ENCODE data around the gene TSPYL2. TPM values are rescaled to one million over a fixed set of nuclear protein-coding genes. Genes with fewer than 3 reads are reported as not detected.

Gene TSPYL2
- 8.7 and 10.3 TPM in 2 replicates for total RNA-seq

- Histone ChIP-seq H3K27me3 (ENCODE audit: control insufficient read depth, insufficient read depth, low read length) (no peaks in the 10 kb centered on the region), H3K36me3 (ENCODE audit: control insufficient read depth, insufficient read depth, low read length) (no peaks in the 10 kb centered on the region), H3K4me3 (ENCODE audit: low read depth, low read length) (peak within 1 kb of the TSS; percentile 63)
- peak; percentile 72 for DNase-seq (ENCODE audit: low read depth)
- TF ChIP-seq CTCF (IDR thresholded peaks at IDR 0.05; ENCODE audit: insufficient read depth, low read length, poor library complexity, severe bottlenecking), result no peak
Observed at GRCh38 chrX:53081925-53082772, at the start of gene TSPYL2. TSPYL2 (plus strand) TSS chrX:53082367; CDS start chrX:53082499, 132 bp downstream.

GRCh38 chrX:53036149-53036548 is 46.0 kb upstream of the TSPYL2 start:
- no peaks in the 10 kb centered on the region for H3K27me3 ChIP-seq (ENCODE audit: control insufficient read depth, insufficient read depth, low read length)
- DNase-seq (ENCODE audit: low read depth), result no peak
- TF ChIP-seq CTCF (IDR thresholded peaks at IDR 0.05; ENCODE audit: insufficient read depth, low read length, poor library complexity, severe bottlenecking), result no peak
- no peak overlapping the region for H3K4me3 ChIP-seq (ENCODE audit: low read depth, low read length)
- no peaks in the 10 kb centered on the region for H3K36me3 ChIP-seq (ENCODE audit: control insufficient read depth, insufficient read depth, low read length)

GRCh38 chrX:53039236-53039635 is 42.9 kb upstream of the TSPYL2 start:
- Histone ChIP-seq H3K36me3 (ENCODE audit: control insufficient read depth, insufficient read depth, low read length) (no peaks in the 10 kb centered on the region), H3K27me3 (ENCODE audit: control insufficient read depth, insufficient read depth, low read length) (no peaks in the 10 kb centered on the region), H3K4me3 (ENCODE audit: low read depth, low read length) (no peak overlapping the region)
- DNase-seq (ENCODE audit: low read depth), result no peak
- no peak for TF ChIP-seq CTCF (IDR thresholded peaks at IDR 0.05; ENCODE audit: insufficient read depth, low read length, poor library complexity, severe bottlenecking)

- DNase-seq (ENCODE audit: low read depth), result no peak
- no peaks in the 10 kb centered on the region for H3K36me3 ChIP-seq (ENCODE audit: control insufficient read depth, insufficient read depth, low read length)
- no peak overlapping the region for H3K4me3 ChIP-seq (ENCODE audit: low read depth, low read length)
- TF ChIP-seq CTCF (IDR thresholded peaks at IDR 0.05; ENCODE audit: insufficient read depth, low read length, poor library complexity, severe bottlenecking), result no peak
- H3K27me3 ChIP-seq (ENCODE audit: control insufficient read depth, insufficient read depth, low read length), result no peaks in the 10 kb centered on the region
Observed at GRCh38 chrX:53044995-53045394, 37.2 kb upstream of the TSPYL2 start.

- Histone ChIP-seq H3K36me3 (ENCODE audit: control insufficient read depth, insufficient read depth, low read length) (no peaks in the 10 kb centered on the region), H3K27me3 (ENCODE audit: control insufficient read depth, insufficient read depth, low read length) (no peaks in the 10 kb centered on the region), H3K4me3 (ENCODE audit: low read depth, low read length) (no peak overlapping the region)
- DNase-seq (ENCODE audit: low read depth), result no peak
- peak; percentile 32 for TF ChIP-seq CTCF (IDR thresholded peaks at IDR 0.05; ENCODE audit: insufficient read depth, low read length, poor library complexity, severe bottlenecking)
Observed at GRCh38 chrX:53047228-53047627, 34.9 kb upstream of the TSPYL2 start.

Data from kidney epithelial cell (primary cell).